HG03175 (cell line): Measurements from ENCODE around the gene ISY1.
A peak's percentile ranks its signal among the peaks of the same experiment; 100 is the strongest.
"Not testable (repeated sequence)": the region's sequence is repeated elsewhere in the genome, so short reads cannot be mapped to it uniquely, and the experiment has no call there.

Source experiments
- ATAC-seq: cut with Tn5 transposase; IDR thresholded peaks from one replicate; pipeline ENCODE4 v1.9.1; 2021; ENCODE audit warnings: mild to moderate bottlenecking, moderate library complexity; ENCODE audit not compliant: unreplicated experiment

Gene ISY1

DNA sequence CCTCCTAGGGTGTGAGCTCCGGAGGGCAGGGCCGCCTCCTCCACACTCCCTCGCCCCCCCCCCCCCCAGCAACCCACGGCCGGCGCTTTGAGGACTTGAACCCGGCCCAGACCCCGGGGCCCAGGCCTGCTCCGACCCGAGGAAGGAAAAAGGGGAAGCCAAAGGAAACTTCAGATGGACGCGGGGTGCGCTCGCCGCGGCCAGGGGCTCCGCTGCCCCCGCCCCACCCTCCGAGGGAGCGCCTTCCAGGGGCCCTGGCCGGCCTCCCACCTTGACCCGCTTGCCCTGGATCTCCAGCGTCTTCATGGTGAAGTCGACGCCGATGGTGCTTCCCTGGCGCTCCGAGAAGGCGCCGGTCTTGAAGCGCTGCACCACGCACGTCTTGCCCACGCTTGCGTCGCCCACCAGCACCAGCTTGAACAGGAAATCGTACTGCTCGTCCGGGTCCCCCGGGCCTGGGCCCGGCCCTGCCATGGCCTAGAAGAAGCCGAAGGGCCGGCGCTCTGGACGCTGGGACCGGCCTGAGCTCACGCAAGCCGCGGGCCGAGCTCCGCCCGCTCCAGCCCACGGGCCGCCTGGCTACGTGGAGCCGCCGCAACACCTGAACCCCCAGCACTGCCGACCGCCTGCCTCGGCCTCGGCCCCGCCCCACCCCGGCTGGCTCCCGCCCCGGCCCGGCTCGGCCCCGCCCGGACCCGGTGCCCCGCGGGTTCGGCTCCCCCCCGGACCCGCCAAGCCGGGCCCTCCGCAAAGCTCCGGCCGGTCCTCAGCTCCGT lies 39.7 kb downstream of the ISY1 start:
- no peak for ATAC-seq

DNA sequence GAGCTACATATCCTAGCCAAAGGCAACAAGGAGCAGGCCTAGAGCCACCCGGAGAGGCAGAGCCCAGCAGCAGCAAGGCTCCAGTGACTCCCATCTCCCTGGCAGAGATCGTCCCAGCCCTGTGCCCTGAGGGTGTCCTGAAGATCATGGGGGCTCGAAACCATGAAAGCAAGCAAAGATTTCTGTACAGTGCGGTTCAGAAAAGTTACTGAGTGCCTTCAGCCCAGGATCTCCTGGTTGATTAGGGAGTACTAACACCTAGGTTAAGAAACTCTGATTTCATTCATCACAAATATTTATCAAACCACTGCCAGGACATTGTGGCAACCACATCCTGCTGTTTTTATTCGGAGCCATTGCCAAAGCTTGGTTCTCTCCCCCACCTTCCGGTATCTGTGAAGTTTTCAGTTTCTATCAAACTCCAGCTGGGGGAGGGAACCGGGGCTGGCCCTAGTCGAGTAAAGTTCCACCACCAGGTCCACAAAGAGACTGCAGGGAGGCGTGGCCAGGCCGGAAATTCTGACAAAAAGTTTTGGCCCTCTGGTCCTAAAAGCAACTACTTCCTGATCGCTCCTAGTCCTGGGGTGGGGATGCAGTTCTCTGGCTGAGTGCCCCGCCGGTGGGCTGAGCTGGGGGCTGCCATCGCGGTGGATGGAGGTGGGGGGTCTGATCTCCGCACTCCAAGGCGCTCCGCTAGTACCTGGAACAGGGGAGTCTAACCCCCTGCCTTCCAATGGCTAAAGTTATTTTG lies 40.4 kb downstream of the ISY1 start:
- peak; percentile 72 for ATAC-seq

DNA sequence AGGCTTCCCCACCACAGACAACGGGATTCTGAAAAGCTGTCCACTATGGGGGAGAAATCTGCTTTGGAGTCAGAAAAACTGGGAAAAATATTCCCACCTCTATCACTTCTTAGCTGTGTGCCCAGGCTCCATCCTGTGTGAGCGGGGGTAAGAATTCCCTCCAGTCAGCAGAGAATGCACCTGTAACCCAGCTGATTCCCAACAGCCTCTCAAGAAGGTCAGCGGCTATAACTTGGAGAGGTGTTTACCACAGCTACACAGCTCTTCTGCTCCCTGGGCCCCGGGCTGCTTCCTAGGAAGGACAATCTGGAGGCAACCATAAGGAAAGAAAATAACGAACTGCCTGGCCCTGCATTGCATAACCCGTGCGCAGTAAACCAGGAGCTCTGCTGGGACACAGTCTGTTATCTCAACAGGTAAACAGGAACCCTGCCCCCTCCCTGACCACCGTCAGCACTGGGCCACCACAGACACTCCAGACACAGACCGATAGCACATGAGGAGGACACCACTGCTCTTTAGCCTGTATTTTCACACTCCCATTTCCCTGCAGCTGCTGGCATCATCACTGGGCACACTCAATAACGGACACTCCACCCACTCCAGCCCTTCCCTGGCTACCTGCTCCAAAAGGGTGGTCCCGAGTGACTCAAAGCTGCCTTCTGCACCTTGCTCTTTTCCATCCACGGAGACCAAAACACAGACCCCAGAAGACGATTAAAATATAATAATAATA lies 41.3 kb downstream of the ISY1 start:
- ATAC-seq, result no peak

DNA sequence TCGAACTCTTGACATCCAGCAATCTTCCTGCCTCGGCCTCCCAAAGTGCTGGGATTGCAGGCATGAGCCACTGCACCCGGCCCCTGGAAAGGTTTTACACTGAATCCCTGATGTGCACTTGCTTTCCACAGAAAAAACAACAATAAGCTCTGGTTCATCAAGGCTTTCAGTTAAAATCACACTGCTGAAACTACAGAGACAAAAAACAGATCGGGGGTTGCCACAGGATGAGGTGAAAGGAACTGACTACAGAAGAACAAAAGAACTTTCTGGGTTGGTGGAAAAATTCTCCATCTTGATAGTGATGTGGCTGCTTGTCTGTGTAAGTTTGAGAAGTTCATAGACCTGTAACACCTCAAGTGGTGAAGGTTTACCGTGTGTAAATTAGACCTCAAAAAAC lies 42.1 kb downstream of the ISY1 start:
- ATAC-seq, result no peak

DNA sequence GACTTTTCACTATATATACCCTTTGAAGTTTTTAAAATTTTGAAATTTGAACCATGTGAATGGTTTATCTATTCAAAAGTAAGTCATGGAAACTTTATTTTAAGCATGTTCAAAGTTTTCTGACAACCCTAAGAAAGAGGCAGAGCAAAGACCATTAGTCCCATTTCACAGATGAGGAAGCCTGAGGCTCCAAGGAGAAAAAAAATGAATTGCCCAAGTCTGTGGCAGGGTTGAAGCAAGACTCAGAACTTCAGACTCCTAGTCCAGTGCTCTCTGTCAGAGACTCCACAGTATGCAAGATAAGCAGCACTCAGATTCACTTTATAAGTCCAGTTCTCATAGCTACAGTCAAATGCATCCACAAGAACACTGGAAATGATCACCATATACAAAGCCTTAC lies 43.7 kb downstream of the ISY1 start:
- ATAC-seq, result no peak

DNA sequence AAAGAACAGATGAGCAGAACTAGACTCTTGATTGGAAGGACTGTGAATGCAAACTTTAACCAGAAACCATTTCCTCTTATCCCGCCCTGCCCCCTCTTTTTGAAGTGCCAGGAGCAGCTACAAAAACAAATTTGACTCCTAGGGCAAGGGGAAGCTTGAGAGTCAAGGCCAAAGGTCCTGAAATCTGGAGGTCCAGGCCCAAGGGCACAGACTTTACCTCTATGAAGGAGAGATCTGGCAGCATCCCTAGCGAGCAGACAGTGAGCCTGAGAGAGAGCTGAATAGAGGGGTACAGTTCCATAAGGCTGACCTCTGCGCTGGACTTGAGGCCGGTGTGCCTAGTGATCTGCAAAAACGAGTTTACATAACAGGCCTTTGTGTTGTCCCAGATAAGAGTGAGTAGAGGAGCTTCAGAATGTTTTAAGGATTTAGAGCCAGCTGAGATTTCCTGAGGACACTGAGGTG lies 44.3 kb downstream of the ISY1 start:
- no peak for ATAC-seq

DNA sequence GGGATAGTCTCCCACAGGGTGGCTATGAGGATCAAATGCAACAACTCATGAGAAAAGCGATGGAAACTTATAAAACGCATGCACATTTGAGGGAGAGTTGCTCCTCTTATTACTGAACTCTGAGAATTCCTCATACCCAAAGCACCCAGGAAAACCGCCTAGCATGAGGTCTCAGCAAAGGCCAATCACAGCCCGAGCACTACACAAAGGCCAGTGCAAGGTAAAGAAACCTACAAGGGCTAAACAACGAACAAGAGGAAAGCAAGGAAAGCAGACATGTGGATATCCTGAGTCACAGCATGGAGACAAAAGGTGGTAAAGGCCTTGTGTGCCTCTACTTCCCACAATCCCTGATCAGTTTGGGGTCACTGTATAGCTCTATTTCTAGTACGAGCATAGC lies 46.4 kb downstream of the ISY1 start:
- ATAC-seq, result no peak

DNA sequence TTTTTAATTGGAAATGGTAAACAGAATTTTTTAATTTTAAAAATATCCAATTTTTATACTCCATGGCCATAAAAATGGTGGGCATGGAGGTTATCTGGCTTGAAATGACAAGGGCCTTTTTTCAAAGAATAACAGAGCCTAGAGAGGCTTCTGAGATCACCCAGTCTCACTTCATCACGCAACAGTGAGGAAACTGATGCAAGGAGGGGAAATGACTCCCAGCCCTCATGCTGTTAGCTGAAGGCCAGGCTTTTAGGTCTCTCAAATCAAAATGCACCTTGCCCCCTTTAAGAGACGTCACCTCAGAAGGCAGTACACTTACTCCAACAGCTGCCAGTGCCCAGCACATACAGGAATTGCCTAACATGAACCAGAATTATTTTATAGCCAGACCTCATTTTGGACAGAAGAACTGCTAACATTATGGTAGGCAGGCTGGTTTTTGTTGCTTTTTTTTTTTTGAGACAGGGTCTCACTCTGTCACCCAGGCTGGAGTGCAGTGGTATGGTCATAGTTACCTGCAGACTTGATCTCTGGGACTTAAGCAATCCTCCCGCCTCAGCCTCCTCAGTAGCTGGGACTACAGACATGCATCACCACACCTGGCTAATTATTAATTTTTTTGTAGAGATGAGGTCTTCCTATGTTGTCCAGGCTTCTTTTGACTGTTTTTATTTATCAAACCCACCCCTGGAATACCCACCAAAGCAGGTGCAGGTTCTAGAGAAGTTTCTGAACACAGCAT lies 48.4 kb downstream of the ISY1 start:
- no peak for ATAC-seq

DNA sequence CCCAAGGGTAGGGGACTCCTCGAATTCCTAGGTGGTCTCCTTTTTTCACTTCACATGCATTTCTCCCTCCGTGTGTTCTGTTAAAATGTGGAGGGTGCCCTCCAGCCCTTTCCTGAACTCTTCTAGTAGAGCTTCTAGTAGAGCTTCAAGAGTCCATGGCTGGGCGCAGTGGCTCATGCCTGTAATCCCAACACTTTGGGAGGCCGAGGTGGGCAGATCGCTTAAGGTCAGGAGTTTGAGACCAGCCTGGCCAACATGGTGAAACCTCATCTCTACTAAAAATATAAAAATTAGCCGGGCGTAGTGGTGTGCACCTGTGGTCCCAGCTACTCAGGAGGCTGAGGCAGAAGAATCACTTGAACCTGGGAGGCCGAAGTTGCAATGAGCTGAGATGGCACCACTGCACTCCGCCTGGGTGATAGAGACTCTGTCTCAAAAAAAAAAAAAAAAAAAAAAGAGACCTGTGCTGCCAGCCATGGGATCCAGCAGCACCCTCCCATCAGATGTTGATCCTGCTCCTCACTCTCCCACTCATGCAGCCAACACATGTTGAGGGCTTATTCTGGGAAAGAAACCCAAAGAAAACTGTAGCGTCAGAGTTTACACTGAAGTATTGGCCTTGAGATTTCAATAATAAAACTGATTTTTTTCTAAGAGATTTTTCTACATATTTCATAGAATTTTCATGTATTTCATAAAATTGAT lies 49.6 kb downstream of the ISY1 start:
- ATAC-seq, result not testable (repeated sequence)

DNA sequence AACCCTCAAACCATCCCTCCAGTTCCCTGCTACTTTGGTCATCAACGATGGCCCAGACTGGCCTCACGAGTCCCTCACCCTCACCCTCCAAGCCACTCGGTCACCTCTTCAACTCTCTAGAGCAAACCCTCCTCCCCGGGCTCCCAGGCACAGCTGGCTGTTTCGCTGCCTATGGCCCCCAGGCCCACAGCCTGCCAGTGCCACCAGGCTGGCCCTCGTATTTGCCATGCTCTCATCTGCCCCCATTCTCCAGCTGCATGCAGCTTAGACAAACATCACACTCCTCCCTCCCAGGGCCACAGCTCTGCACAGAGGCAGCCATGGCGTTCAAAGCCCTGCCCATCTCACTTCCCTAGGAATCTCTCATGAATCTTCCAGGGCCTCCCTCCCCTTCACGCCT lies 53.1 kb downstream of the ISY1 start:
- no peak for ATAC-seq

DNA sequence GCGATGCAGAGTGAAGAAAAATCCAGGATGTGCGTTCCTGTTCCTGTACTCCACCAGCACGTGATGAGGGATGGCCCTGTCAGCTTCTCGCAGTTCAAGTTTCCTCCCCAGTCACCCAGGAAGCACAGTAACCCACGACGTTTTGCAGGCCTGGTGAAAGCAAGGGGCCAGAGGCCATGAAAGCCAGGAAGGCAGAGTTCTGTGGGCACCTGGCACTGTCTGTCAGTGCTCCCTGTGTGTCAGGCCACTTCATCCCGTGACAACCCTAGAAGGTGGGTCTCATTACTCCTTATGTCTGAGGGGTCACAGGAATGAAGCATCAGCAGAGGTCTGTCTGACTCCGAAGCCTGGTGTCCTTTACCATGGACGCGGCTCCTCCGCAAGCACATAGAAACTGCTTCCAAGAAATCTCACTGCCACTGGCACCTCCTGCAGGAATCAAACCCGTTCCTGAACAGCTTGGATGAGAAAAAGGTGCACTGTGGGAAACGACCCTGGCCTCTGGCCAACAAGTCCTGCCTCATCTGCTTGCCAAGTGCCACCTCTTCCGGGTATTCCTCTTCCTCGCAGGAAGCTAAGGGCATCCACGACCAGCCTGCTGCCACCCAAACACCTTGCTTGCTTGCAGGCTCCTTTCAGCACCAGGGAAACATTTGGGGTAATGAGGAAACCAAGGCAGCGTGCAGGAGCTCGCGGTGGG lies 53.8 kb downstream of the ISY1 start:
- no peak for ATAC-seq

DNA sequence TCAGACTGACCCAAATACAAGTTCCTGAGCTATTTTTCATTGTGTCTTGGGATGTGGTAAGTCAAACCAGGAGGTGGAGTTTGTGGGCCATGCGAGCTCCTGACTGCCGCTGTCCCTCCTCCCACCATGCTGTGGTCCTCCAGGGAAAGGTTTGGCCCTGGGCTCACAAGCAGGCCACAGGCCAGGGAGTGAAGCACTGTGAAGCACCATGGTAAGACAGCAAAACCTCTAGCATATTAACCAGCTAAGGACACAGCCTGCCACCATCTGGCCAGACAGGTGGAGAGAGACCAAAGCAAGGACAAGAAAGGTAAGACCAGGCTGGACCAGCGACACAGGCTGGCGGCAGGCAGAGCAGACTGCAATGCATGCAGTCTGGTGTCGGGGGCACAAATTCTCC lies 54.5 kb downstream of the ISY1 start:
- no peak for ATAC-seq

DNA sequence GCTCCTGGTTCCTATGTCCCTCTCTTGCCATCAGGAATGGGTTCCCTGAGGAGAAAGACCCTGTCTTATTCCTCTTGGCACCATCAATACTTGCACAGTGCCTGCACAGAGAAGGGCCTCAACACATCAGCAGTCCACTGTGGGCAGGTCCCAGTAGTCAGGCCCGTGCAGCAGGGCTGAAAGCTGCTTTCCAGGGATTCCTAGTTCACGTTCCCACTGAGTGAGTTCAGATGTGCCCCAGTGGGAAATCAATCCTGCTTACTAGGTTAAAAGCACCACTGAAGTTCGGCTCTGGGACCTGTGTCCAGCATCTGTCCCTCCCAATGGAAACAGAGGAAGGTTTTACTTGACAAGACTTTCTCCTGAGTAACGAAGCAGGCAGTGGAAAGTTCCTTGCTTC lies 55.0 kb downstream of the ISY1 start:
- ATAC-seq, result no peak

DNA sequence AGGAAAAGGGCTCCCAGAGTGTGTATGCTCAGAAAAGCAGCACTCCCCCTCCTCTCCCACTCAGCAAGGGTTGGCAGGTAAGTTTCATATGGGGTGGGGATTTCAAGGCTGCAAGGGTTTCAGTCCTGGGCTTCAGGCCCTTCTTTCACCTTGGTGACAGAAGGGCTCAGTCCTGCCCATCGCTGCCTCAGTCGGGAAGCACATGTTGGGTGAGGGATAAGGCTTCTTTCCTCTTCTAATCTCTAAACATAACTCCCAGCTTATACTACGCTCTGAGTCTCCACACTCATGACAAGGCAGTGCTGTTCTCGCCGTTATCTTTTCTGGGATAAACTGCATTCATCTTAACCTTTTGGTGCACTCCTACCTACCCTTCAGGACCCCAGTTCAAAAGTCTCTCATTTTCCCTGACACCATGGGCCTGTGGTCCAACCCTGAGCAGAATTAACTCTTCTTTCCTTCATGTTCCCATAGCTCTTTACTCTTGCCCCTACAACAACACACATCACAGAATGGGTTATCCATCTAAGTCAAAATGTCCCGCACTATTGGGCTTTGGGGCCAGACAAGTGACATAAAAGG lies 56.3 kb downstream of the ISY1 start:
- no peak for ATAC-seq

DNA sequence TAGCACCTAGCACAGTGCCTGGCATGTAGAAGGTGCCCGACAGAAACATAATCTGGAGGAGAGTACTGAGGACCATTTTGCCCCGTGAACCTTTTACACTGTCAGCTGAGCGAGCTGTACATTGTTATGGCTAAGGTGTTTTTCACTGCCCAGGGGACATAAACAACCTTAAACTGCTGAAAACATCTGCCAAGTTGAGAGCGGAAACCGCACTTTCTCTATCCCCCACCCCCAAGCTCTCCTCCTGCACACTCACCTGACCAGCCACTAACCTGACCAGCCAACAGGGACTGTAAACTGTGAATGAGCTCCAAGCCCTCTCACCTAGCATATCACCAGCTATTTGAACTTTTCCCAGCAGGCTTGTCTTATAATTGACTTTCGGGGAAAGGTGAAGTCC lies 56.8 kb downstream of the ISY1 start:
- no peak for ATAC-seq

DNA sequence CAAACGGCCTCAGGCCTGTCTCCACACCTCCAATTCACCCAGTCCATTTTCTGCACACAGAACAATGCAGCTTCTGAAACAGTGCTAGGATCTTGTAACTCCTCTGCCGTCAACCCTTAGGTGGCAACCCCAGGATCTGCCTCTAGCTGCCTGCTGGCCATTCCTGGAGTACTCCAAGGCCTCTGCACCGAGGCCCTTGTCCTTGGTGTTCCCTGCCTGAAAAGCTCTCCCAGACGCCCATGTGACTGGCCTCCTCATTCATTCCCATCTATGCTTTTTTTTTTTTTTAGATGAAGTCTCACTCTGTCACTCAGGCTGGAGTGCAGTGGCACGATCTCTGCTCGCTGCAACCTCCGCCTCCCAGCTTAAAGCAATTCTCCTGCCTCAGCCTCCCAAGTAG lies 57.6 kb downstream of the ISY1 start:
- ATAC-seq, result no peak

DNA sequence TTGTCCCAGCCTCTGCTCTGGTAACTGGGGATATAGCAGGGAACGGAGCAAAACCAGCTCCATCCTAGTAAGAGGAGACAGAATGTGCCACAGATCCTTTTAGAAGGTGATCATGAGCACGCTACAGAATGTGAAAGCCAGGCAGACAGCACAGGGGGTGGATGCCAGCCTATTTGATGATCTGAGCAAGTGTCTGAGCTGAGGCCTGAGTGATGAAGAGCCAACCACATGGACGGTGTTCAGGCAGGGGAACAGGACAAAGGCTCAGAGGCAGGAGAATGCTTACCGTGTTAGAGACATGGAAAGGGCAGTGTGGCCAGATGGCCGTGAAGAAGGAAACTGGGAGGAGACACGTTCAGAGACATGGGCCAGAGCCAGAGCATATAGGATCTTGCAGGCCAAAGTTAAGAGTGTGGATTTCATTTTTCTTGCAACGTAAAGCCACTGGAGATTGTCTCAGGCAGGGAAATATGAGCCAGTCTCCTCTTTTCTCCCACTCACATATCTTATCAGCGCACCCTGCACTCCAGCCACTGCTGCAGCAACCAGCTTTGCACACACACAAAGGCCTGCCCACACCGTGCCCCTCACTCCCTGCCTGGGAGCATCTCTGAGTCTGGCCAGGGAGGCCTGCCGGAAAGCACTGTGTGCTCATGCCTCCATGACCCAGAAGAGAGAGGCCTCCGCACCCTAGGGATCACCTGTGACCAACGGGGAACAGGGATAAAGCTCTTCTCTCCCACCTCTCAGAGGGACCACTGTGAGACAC lies 59.3 kb downstream of the ISY1 start:
- no peak for ATAC-seq

DNA sequence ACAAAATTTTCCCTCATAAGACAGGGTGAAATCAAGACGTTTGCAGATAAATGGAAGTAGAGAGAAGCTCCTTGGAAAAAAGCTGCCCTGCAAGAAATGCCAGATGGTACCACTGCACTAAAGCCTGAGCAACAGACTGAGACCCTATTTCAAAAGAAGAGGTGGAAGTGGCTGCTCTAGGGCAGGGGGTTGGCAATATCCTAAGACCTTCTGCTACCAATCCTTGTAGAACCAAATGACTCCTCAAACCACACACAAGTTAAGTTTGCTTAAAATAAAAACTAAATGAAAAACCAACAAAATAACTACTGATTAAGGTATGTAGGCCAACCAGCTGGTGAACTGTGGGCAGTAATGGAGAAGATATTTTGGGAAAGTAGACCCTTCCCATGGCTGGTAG lies 60.6 kb downstream of the ISY1 start:
- no peak for ATAC-seq

DNA sequence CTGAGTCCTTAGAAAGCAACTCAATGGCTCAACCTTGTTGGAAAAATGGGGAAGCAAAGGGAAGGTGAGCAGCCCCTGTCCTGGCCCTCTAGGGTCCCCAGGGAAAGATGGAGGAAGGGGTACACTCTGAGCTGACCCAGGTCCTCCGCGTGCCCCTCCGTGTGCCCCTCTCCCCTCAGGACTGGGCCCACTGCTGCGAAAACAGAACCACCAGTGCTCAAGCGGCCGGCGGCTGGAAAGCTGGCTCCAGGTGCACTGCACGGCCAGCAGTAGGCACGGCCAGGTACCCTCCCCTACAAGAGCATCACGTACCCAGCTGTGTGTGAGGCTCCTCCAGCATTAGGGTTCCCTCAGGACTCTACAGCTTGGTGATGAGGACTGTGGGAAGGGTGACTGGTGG lies 65.6 kb downstream of the ISY1 start:
- ATAC-seq, result no peak
